Stimulated activated CD8-positive, alpha-beta memory T cell treated with anti-CD3 and anti-CD28 coated beads, Interleukin-7, amount 100 ng/mL, for 4 hours (primary cell): ENCODE results near the gene TALDO1.
A peak's percentile ranks its signal among the peaks of the same experiment; 100 is the strongest.
"Not testable (repeated sequence)": the region's sequence is repeated elsewhere in the genome, so short reads cannot be mapped to it uniquely, and the experiment has no call there.

ENCODE experiments used
- DNase-seq, 2 donors: peaks; one replicate each; pipeline ENCODE4 v3.0.0-alpha.2; 2020; ENCODE audit warnings: low read depth in 2 of 2

TALDO1 gene

GRCh38 chr11:737366-737765, 9.9 kb upstream of the TALDO1 start:
- DNase-seq = no peak

DNA sequence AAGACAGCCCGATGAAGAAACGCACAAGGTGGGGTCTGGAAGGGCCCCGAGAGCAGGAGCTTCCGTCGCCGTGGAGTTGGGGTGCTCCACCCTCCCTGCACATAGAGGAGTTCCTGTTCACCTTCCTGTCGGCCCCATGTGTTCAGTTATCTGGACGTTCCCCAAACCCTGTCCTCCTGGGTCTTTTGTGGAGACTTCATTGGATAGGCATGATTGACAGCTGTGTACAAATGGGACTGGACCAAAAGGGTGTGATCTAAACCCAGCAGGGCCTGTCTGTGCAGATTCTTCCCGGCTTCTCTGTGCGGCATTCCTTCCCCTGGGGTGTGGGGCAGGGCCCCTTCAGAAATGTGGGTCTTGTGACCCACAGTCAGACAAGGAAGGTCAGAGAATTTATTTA, 9.4 kb upstream of the TALDO1 start:
- not testable (repeated sequence) for DNase-seq

DNA sequence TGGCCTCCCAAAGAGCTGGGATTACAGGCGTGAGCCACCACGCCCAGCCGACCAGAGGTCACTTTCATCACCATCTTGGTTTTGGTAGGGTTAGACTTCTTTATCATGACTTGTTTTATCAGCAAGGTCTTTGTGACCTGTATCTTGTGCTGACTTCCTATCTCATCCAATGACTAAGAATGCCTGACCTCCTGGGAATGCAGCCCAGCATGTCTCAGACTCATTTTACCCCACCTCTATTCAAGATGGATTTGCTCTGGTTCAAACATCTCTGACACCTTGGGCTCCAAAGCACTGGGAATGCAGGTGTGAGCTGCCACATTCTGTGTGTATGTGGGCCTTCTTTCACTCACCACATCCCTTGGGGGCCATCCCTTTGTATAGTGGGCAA, 5.1 kb upstream of the TALDO1 start:
- no peak for DNase-seq

GRCh38 chr11:742571-743201, 4.6 kb upstream of the TALDO1 start:
- DNase-seq = no peak

DNA sequence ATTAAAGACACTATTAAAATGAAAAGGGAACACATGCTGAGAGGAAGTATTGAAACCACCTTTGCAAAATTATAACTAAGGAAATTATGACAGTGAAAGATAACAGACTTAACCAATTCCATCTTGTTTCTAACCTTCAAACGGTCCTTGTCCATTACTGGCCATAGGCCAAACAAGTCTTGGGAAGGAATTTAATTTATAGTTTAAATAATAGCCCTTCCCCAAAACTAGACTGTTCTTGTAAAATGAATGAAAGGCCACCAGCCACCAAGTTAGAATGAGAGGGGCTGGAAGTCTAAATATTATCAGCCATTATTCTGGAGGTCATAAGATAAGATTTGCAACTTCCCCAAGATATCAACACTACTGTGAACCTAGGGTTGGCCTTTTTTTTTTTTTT, 1.8 kb upstream of the TALDO1 start:
- DNase-seq = no peak

GRCh38 chr11:746289-747157, 741 bp upstream of the TALDO1 start:
- no peak for DNase-seq

DNA sequence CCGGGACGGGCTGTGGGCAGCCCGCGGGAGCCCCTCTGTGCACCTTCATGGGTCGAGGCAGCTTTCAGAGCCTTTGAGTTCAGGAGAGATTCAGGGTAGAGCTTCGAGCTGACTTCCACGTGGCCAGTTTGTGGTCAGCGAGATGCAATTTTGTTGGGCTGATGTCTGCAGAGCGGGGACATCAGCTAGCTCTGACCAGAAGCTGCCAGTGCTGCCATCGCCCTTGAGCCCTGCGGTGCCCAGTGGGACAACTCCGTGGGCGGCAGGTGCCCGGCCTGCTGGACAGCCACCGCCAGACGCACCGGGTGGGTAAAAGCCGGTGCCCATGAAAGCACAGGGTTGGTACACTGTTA, 719 bp downstream of the TALDO1 start:
- no peak for DNase-seq

- DNase-seq = no peak
Measured at GRCh38 chr11:749731-750130, 2.5 kb downstream of the TALDO1 start.

GRCh38 chr11:760236-760635, 13.0 kb downstream of the TALDO1 start:
- no peak for DNase-seq

DNA sequence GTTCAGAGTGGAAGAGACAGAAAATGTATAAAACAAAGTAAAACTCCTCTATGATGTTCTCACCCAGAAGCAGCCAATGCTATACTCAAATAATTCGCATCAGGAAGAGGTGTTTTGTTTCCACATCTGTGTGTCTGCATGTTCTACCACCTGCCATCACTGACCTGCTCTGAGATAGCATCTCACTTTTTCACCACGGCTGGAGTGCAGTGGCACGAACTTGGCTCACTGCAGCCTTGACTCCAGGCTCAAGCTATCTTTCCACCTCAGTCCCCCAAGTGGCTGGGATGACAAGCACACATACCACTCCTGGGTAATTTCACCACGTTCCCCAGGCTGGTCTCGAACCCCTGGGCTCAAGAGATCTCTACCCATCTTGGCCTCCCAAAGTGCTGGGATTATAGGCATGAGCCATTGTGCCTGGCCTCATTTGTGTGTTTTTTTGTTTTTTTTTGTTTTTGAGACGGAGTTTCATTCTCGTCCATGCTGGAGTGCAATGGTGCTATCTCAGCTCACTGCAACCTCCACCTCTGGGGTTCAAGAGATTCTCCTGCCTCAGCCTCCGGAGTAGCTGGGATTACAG, 14.4 kb downstream of the TALDO1 start:
- no peak for DNase-seq

GRCh38 chr11:762421-763072, 15.3 kb downstream of the TALDO1 start:
- no peak for DNase-seq

DNA sequence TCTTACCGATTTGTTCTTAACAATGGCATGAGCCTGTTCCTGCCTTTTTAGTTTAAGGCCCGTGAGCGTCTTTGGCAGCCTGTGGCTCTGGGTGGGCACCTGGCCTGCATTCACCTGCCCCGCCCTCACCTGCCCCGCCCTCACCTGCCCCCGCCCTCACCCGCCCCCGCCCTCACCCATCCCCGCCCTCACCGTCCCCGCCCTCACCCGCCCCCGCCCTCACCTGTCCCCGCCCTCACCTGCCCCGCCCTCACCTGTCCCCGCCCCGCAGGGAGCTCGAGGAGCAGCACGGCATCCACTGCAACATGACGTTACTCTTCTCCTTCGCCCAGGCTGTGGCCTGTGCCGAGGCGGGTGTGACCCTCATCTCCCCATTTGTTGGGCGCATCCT, 15.8 kb downstream of the TALDO1 start:
- DNase-seq = no peak

- no peak for DNase-seq
Measured at GRCh38 chr11:763549-764321, 16.5 kb downstream of the TALDO1 start.

- DNase-seq = no peak
Measured at GRCh38 chr11:764322-765024, 17.2 kb downstream of the TALDO1 start.

- DNase-seq = peak in 1 of 2 donors; percentile 39
Measured at GRCh38 chr11:765025-765801, 17.9 kb downstream of the TALDO1 start.

GRCh38 chr11:765802-766091, 18.5 kb downstream of the TALDO1 start:
- no peak for DNase-seq

DNA sequence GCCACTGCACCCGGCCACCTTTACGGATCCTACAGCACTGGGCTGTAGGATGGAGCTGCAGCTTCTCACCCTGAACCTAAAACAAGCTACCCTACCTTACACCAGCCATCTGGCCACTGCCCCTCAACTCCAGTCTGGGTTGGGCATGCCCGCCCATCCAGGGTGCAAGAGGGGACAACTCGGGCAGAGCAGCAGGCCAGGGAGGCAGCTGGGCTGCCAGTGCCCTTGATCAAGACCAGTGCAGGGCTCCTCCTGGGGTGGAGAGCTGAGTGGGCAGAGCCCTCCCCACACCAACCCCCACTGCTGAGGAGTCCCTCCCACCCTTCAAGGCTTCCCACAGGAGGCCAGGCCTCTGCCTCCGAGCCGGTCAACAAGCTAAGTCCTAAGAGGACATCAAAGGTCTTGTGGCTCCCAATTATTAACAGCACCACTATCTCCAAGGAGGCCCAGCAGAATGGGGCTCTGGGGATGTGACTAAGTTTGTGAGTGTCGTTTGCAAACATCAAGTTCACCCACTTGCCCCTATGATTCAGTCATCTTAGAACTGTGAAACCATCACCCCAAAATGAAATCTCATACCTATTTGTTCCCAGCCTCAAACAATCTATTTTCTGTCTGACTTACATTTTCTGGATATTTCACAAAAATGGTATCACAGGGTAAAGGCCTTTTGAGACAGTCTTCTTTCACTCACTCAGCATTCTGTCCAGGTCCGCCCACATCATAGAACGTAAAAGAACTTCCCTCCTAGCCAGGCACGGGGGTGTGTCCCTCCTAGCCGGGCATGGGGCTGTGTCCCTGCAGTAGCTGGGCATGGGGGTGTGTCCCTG, 19.1 kb downstream of the TALDO1 start:
- DNase-seq = no peak

DNA sequence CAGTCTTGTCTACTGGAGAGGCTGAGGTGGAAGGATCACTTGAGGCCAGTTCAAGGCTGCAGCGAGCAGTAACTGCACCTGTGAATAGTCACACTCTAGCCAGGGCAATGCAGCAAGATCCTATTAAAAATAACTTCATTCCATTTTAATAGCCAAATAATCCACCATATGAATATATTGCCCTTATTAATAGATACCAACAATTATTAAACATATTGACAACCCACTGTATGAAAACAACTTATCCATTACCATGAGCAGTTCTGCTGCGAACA, 19.6 kb downstream of the TALDO1 start:
- DNase-seq = no peak

GRCh38 chr11:767238-767637, 20.0 kb downstream of the TALDO1 start:
- no peak for DNase-seq
